ENCODE data around the gene MLLT6. TPM values are rescaled to one million over a fixed set of nuclear protein-coding genes. Genes with fewer than 3 reads are reported as not detected.

The MLLT6 gene
- total and polyA plus RNA-seq, 11 donors = 35.2 to 91.3 (median 68.3) TPM

GRCh38 chr17:38750044-38750311, 44.9 kb downstream of the MLLT6 start:
- no peak for ATAC-seq
- TF ChIP-seq POLR2A (IDR thresholded peaks at IDR 0.05) (no peak), CTCF (IDR thresholded peaks at IDR 0.05) (no peak)
- peaks cover 0 to 82% (median 53%) of the 10 kb centered on the region in 12 donors for H3K4me1 ChIP-seq
- no peaks in the 10 kb centered on the region for H3K9me3 ChIP-seq
- WGBS, 4 donors = 4 to 10% (median 7%) methylated on average over 8 to 12 of the region's 12 CpGs
- DNase-seq = no peak
- H3K27me3 ChIP-seq = peaks cover 0 to 27% (median 0%) of the 10 kb centered on the region in 9 donors
- intact Hi-C loops (cut with DNase I) = loop anchor here in 3 of 10 donors (5.0 kb wide), 4 partner anchors 47 to 402 kb away; partner anchors contain the start of genes PIP4K2B (in 2 of the 3), LASP1 (in 1 of the 3), PLXDC1 (in 1 of the 3) and RPL23 (in 1 of the 3)
- peaks cover 0 to 15% (median 8%) of the 10 kb centered on the region in 9 donors for H3K36me3 ChIP-seq
- H3K4me3 ChIP-seq = peak overlapping the region in 11 of 12 donors; percentile 64 to 98 (median 93)
- peak overlapping the region; percentile 87 to 99 (median 96) for H3K27ac ChIP-seq

GRCh38 chr17:38750312-38751121, 45.4 kb downstream of the MLLT6 start:
- TF ChIP-seq POLR2A (IDR thresholded peaks at IDR 0.05) (no peak), CTCF (IDR thresholded peaks at IDR 0.05) (no peak)
- Histone ChIP-seq H3K4me1 (peaks cover 0 to 77% (median 52%) of the 10 kb centered on the region in 12 donors), H3K9me3 (no peaks in the 10 kb centered on the region), H3K27me3 (peaks cover 0 to 27% (median 0%) of the 10 kb centered on the region in 9 donors), H3K36me3 (peaks cover 0 to 18% (median 13%) of the 10 kb centered on the region in 9 donors), H3K4me3 (peak overlapping the region in 11 of 12 donors; percentile 64 to 99 (median 93)), H3K27ac (peak overlapping the region; percentile 87 to 99 (median 96))
- 27 to 40% (median 35%) methylated on average over 28 of the region's 28 CpGs for WGBS, 4 donors
- intact Hi-C loops (cut with DNase I) = loop anchor here in 3 of 10 donors (5.0 kb wide), 4 partner anchors 47 to 402 kb away; partner anchors contain the start of genes PIP4K2B (in 2 of the 3), LASP1 (in 1 of the 3), PLXDC1 (in 1 of the 3) and RPL23 (in 1 of the 3)
- peak in 2 of 5 donors; percentile 22 to 52 for DNase-seq
- no peak for ATAC-seq

- ATAC-seq = no peak
- Histone ChIP-seq H3K4me1 (peaks cover 0 to 73% (median 47%) of the 10 kb centered on the region in 12 donors), H3K4me3 (peak overlapping the region in 10 of 12 donors; percentile 36 to 99 (median 94)), H3K27me3 (peaks cover 0 to 27% (median 0%) of the 10 kb centered on the region in 9 donors), H3K9me3 (no peaks in the 10 kb centered on the region), H3K27ac (peak overlapping the region; percentile 27 to 99 (median 96)), H3K36me3 (peaks cover 0 to 26% (median 20%) of the 10 kb centered on the region in 9 donors)
- no peak for DNase-seq
- TF ChIP-seq CTCF (IDR thresholded peaks at IDR 0.05) (no peak), POLR2A (IDR thresholded peaks at IDR 0.05) (no peak)
- WGBS, 4 donors = 5 to 7% (median 6%) methylated on average over 10 of the region's 10 CpGs
- intact Hi-C loops (cut with DNase I) = loop anchor here in 3 of 10 donors (5.0 kb wide), 4 partner anchors 46 to 401 kb away; partner anchors contain the start of genes PIP4K2B (in 2 of the 3), LASP1 (in 1 of the 3), PLXDC1 (in 1 of the 3) and RPL23 (in 1 of the 3)
Measured at GRCh38 chr17:38751144-38751807, 46.2 kb downstream of the MLLT6 start.

Measured in heart left ventricle (tissue), 16 donors.